HEK293 (cell line): ENCODE data around the gene CCDC77.
A peak's percentile ranks its signal among the peaks of the same experiment; 100 is the strongest.

ENCODE experiments used
- CTCF ChIP-seq: fragments of 450-650 bp; formaldehyde crosslinking; IDR thresholded peaks from 2 replicates; pipeline ENCODE4 v1.5.1; 2016; ENCODE audit warnings: missing biosample characterization, missing genetic modification characterization
- FEZF1 ChIP-seq: fragments of 450-650 bp; formaldehyde crosslinking; IDR thresholded peaks from 2 replicates; pipeline ENCODE4 v1.5.1; 2016; ENCODE audit warnings: missing biosample characterization, missing genetic modification characterization
- PATZ1 ChIP-seq: fragments of 450-650 bp; formaldehyde crosslinking; IDR thresholded peaks from 2 replicates; pipeline ENCODE4 v1.5.1; 2016; ENCODE audit warnings: missing biosample characterization, missing genetic modification characterization
- REPIN1 ChIP-seq: fragments of 450-650 bp; formaldehyde crosslinking; IDR thresholded peaks from 2 replicates; pipeline ENCODE4 v1.5.1; 2017; ENCODE audit warnings: missing biosample characterization, missing genetic modification characterization, low read depth
- SETDB1 ChIP-seq: IDR thresholded peaks from one replicate; pipeline ENCODE4 v1.6.1; 2017; ENCODE audit warnings: mild to moderate bottlenecking, low read length, moderate library complexity, mixed read lengths; ENCODE audit not compliant: insufficient read length
- SP2 ChIP-seq: fragments of 450-650 bp; formaldehyde crosslinking; IDR thresholded peaks from 2 replicates; pipeline ENCODE4 v1.5.1; 2016; ENCODE audit warnings: missing biosample characterization, missing genetic modification characterization
- ZBTB21 ChIP-seq: fragments of 450-650 bp; formaldehyde crosslinking; IDR thresholded peaks from 2 replicates; pipeline ENCODE4 v1.5.1; 2017; ENCODE audit warnings: missing biosample characterization, missing genetic modification characterization
- ZBTB7A ChIP-seq: fragments of 450-650 bp; formaldehyde crosslinking; IDR thresholded peaks from 2 replicates; pipeline ENCODE4 v1.5.1; 2016; ENCODE audit warnings: low read depth, missing biosample characterization, missing genetic modification characterization
- ZFP41 ChIP-seq: fragments of 450-650 bp; formaldehyde crosslinking; IDR thresholded peaks from 2 replicates; pipeline ENCODE4 v1.5.1; 2016; ENCODE audit warnings: missing biosample characterization, missing genetic modification characterization, borderline replicate concordance
- ZNF146 ChIP-seq: fragments of 450-650 bp; formaldehyde crosslinking; IDR thresholded peaks from 2 replicates; pipeline ENCODE4 v1.5.1; 2016; ENCODE audit warnings: missing biosample characterization, missing genetic modification characterization
- ZNF155 ChIP-seq: fragments of 450-650 bp; formaldehyde crosslinking; IDR thresholded peaks from 2 replicates; pipeline ENCODE4 v1.5.1; 2016; ENCODE audit warnings: missing biosample characterization, missing genetic modification characterization
- ZNF2 ChIP-seq: fragments of 450-650 bp; formaldehyde crosslinking; IDR thresholded peaks from 2 replicates; pipeline ENCODE4 v1.5.1; 2016; ENCODE audit warnings: missing biosample characterization, missing genetic modification characterization
- ZNF211 ChIP-seq: fragments of 450-650 bp; formaldehyde crosslinking; IDR thresholded peaks from 2 replicates; pipeline ENCODE4 v1.5.1; 2016; ENCODE audit warnings: low read depth, missing biosample characterization, missing genetic modification characterization
- ZNF223 ChIP-seq: fragments of 450-650 bp; formaldehyde crosslinking; IDR thresholded peaks from 2 replicates; pipeline ENCODE4 v1.5.1; 2016; ENCODE audit warnings: missing biosample characterization, missing genetic modification characterization
- ZNF274 ChIP-seq, 2 experiments: fragments of 200-500 bp in 1 of 2; fragments of 450-650 bp in 1 of 2; sonication (Bioruptor generic) in 1 of 2; formaldehyde crosslinking in 1 of 2; IDR thresholded peaks; 2 replicates each; pipeline versions ENCODE4 v1.5.1 to v1.6.1; 2014 to 2016; ENCODE audit warnings: borderline replicate concordance in 1 of 2, inconsistent platforms in 1 of 2, low read length in 1 of 2, missing biosample characterization in 1 of 2, missing genetic modification characterization in 1 of 2
- ZNF362 ChIP-seq: fragments of 450-650 bp; formaldehyde crosslinking; IDR thresholded peaks from 2 replicates; pipeline ENCODE4 v1.5.1; 2016; ENCODE audit warnings: missing biosample characterization, missing genetic modification characterization
- ZNF366 ChIP-seq: fragments of 450-650 bp; formaldehyde crosslinking; conservative IDR thresholded peaks from 2 replicates; pipeline ENCODE4 v1.5.1; 2016; ENCODE audit warnings: missing biosample characterization, missing genetic modification characterization
- ZNF423 ChIP-seq: fragments of 450-650 bp; formaldehyde crosslinking; IDR thresholded peaks from 2 replicates; pipeline ENCODE4 v1.5.1; 2016; ENCODE audit warnings: missing biosample characterization, missing genetic modification characterization
- ZNF510 ChIP-seq: fragments of 450-650 bp; formaldehyde crosslinking; IDR thresholded peaks from 2 replicates; pipeline ENCODE4 v1.5.1; 2018; ENCODE audit warnings: mild to moderate bottlenecking, missing genetic modification characterization, missing biosample characterization; ENCODE audit not compliant: insufficient replicate concordance
- ZNF580 ChIP-seq: fragments of 450-650 bp; formaldehyde crosslinking; IDR thresholded peaks from 2 replicates; pipeline ENCODE4 v1.5.1; 2016; ENCODE audit warnings: missing biosample characterization, missing genetic modification characterization
- ZNF585B ChIP-seq: fragments of 450-650 bp; formaldehyde crosslinking; IDR thresholded peaks from 2 replicates; pipeline ENCODE4 v1.5.1; 2016; ENCODE audit warnings: missing biosample characterization, missing genetic modification characterization
- ZNF621 ChIP-seq: fragments of 450-650 bp; formaldehyde crosslinking; IDR thresholded peaks from 2 replicates; pipeline ENCODE4 v1.5.1; 2017; ENCODE audit warnings: missing biosample characterization, missing genetic modification characterization
- TF ChIP-seq, protein P1 (sequence below): fragments of 450-650 bp; formaldehyde crosslinking; IDR thresholded peaks from 2 replicates; pipeline ENCODE4 v1.5.1; 2016; ENCODE audit warnings: missing biosample characterization, missing genetic modification characterization
- TF ChIP-seq, protein P2 (sequence below): fragments of 450-650 bp; formaldehyde crosslinking; IDR thresholded peaks from 2 replicates; pipeline ENCODE4 v1.5.1; 2016; ENCODE audit warnings: missing biosample characterization, missing genetic modification characterization

The CCDC77 gene

DNA sequence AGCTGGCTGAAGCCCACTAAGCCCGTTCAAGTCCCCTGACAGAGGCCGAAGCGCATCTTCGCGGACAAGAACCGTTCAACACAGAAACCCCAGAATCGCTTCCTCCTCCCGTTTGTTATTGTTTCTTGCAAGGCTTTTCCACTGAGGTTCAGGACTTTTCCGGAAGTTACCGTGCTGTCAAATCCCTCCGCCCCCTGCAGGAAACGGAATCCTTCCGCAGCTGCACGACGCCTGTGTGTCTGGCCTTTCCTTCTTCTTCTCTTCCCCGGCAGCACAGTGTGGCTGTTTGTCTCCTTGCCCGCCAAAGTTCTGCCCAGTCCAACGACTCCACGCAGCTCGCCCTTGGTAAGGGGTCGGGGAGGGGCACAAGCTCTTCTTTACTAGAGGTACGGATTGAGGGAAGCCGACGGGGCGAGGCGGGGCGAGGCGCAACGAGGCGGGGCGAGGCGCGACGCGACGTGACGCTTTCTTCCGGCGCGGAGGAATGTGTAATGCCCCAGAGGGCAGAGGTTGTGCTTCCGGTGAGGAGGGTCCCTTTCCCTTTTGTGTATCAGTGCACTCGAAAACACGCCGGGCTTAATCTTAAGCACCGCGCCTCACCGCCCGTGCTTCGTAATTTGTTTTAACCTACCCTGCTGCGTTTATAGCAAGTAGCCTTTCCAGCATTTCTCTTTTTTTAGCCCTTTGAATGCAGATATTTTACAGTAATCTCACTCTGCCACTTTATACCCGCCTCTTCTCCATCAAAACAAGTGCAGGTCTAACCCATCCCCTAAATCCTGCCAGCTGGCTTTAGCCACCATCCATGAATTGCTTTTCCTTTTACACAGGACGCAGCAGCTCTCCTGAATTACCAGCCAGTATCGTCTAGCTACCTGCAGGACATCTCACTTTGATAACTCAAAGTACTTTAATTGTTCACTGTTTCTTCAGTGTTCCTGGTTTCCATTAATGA, 12.0 kb upstream of the CCDC77 start, which contains the start of gene KDM5A (continued):
- TF ChIP-seq ZNF510 (no peak), ZFP41 (peak; percentile 50; the same call in 1 of the 2 replicates), FEZF1 (tag by site-specific recombination) (no peak), REPIN1 (tag by site-specific recombination) (0 out of 2 replicates have a peak, but pooled peaks have one; percentile 67), ZNF423 (tag by site-specific recombination) (no peak), ZNF146 (tag by site-specific recombination) (peak; percentile 89), ZNF223 (tag by site-specific recombination) (0 out of 2 replicates have a peak, but pooled peaks have one; percentile 31), ZNF366 (tag by site-specific recombination) (peak; percentile 92), ZNF155 (tag by site-specific recombination) (no peak), SETDB1 (no peak), ZNF211 (tag by site-specific recombination) (no peak), CTCF (0 out of 2 replicates have a peak, but pooled peaks have one; percentile 37), ZBTB21 (tag by site-specific recombination) (peak; percentile 77), ZBTB7A (peak; percentile 63; the same call in 1 of the 2 replicates), ZNF274 (IDR thresholded peaks at IDR 0.05; ENCODE audit: low read length) (no peak), ZNF274 (tag by site-specific recombination; IDR thresholded peaks at IDR 0.05; ENCODE audit: borderline replicate concordance) (no peak), ZNF2 (tag by site-specific recombination) (peak; percentile 96), ZNF621 (tag by site-specific recombination) (no peak), ZNF585B (tag by site-specific recombination) (no peak), SP2 (tag by site-specific recombination) (peak; percentile 90), PATZ1 (peak; percentile 93), ZNF580 (tag by site-specific recombination) (peak; percentile 94), ZNF362 (tag by site-specific recombination) (peak; percentile 78)
- TF ChIP-seq, protein P1, sequence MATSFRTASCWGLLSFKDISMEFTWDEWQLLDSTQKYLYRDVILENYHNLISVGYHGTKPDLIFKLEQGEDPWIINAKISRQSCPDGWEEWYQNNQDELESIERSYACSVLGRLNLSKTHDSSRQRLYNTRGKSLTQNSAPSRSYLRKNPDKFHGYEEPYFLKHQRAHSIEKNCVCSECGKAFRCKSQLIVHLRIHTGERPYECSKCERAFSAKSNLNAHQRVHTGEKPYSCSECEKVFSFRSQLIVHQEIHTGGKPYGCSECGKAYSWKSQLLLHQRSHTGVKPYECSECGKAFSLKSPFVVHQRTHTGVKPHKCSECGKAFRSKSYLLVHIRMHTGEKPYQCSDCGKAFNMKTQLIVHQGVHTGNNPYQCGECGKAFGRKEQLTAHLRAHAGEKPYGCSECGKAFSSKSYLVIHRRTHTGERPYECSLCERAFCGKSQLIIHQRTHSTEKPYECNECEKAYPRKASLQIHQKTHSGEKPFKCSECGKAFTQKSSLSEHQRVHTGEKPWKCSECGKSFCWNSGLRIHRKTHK (tag by site-specific recombination): no peak
- TF ChIP-seq, protein P2, sequence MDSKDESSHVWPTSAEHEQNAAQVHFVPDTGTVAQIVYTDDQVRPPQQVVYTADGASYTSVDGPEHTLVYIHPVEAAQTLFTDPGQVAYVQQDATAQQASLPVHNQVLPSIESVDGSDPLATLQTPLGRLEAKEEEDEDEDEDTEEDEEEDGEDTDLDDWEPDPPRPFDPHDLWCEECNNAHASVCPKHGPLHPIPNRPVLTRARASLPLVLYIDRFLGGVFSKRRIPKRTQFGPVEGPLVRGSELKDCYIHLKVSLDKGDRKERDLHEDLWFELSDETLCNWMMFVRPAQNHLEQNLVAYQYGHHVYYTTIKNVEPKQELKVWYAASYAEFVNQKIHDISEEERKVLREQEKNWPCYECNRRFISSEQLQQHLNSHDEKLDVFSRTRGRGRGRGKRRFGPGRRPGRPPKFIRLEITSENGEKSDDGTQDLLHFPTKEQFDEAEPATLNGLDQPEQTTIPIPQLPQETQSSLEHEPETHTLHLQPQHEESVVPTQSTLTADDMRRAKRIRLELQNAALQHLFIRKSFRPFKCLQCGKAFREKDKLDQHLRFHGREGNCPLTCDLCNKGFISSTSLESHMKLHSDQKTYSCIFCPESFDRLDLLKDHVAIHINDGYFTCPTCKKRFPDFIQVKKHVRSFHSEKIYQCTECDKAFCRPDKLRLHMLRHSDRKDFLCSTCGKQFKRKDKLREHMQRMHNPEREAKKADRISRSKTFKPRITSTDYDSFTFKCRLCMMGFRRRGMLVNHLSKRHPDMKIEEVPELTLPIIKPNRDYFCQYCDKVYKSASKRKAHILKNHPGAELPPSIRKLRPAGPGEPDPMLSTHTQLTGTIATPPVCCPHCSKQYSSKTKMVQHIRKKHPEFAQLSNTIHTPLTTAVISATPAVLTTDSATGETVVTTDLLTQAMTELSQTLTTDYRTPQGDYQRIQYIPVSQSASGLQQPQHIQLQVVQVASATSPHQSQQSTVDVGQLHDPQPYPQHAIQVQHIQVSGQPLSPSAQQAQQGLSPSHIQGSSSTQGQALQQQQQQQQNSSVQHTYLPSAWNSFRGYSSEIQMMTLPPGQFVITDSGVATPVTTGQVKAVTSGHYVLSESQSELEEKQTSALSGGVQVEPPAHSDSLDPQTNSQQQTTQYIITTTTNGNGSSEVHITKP: peak; percentile 33; the same call in 1 of the 2 replicates
